HL-60 (cell line): ENCODE measurements around the gene SOX5.

Source experiments
- CTCF ChIP-seq: IDR thresholded peaks from one replicate; pipeline ENCODE4 v1.5.1; 2011; ENCODE audit warnings: low read length, control low read depth, inconsistent platforms; ENCODE audit not compliant: insufficient read depth
- GABPA ChIP-seq: IDR thresholded peaks from 2 replicates; pipeline ENCODE4 v1.6.1; 2012; ENCODE audit warnings: low read depth
- POLR2AphosphoS5 ChIP-seq: IDR thresholded peaks from 2 replicates; pipeline ENCODE4 v1.6.1; 2012; ENCODE audit warnings: low read depth

- no peak for TF ChIP-seq CTCF
- TF ChIP-seq GABPA: no peak
- no peak for TF ChIP-seq POLR2AphosphoS5
These were observed 68.5 kb downstream of the SOX5 start for GRCh38 chr12:23880988-23881387.
